GM12873 (cell line): ENCODE data around the gene ABCB4.

ENCODE experiments used
- TF ChIP-seq, protein P1 (sequence below): IDR thresholded peaks from 2 replicates; pipeline ENCODE4 v1.5.1; 2012; ENCODE audit warnings: low read depth, mild to moderate bottlenecking, moderate library complexity, low read length, control low read depth; ENCODE audit not compliant: insufficient read depth; ENCODE audit errors: missing control alignments

ABCB4 gene

DNA sequence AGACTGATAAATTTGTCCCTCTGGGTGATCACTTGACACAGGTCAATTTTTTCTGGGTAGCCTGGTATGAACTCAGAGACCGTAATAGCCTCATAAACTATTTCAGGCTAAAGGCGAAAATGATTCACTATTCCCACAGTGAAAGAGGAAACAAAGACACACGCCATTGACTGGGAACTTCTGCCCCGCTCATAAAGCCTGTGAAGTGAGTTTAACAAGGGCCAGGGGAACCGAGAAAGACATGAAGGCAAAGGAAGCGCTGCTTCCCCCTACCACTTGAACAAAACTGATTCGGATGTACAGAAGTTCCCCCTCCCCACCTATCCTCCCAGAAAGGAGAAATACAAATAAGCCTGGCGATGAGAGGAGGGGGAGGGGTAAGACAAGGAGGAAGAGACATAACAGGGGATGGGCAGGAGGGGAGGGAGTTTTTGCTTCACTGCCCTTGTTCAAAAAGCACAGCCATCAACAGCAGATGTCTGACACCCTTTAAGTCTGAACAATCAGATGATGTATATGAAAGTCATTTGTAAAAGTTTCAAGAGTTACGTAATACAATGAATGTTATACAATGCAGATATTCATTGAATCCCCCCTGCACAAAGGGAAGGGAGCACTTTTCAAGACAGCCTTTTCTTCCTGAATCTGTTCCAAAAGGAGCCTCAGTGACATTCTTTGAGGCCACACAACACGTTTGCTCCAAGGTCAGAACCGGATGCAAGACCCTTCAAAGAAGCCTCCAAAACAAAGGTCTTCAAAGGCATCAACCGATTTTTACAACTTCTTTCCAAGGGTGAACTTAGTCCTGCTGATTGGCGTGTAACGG, 734 bp downstream of the ABCB4 start:
- TF ChIP-seq, protein P1, sequence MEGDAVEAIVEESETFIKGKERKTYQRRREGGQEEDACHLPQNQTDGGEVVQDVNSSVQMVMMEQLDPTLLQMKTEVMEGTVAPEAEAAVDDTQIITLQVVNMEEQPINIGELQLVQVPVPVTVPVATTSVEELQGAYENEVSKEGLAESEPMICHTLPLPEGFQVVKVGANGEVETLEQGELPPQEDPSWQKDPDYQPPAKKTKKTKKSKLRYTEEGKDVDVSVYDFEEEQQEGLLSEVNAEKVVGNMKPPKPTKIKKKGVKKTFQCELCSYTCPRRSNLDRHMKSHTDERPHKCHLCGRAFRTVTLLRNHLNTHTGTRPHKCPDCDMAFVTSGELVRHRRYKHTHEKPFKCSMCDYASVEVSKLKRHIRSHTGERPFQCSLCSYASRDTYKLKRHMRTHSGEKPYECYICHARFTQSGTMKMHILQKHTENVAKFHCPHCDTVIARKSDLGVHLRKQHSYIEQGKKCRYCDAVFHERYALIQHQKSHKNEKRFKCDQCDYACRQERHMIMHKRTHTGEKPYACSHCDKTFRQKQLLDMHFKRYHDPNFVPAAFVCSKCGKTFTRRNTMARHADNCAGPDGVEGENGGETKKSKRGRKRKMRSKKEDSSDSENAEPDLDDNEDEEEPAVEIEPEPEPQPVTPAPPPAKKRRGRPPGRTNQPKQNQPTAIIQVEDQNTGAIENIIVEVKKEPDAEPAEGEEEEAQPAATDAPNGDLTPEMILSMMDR = no peak

DNA sequence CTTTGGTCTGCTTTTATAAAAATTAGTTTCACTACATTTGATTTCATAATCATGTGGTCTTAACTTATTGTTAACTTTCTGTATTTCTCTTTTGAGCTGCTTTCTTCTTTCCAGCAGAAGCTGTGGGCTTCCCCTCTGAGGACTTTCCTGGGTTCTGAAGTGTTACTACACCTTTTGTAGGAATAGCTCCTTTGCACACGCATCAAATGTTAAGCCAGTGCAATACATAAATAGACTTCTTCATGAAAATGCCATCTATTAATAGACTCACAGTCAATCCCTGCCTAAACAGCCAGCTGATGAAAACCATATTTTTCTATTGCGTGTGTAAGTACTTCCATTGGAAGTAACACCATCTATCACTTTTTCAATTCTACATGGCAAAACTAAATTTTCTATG, 1.5 kb downstream of the ABCB4 start:
- TF ChIP-seq, protein P1 = no peak

GRCh38 chr7:87473192-87473591, 2.3 kb downstream of the ABCB4 start:
- TF ChIP-seq, protein P1 = no peak

DNA sequence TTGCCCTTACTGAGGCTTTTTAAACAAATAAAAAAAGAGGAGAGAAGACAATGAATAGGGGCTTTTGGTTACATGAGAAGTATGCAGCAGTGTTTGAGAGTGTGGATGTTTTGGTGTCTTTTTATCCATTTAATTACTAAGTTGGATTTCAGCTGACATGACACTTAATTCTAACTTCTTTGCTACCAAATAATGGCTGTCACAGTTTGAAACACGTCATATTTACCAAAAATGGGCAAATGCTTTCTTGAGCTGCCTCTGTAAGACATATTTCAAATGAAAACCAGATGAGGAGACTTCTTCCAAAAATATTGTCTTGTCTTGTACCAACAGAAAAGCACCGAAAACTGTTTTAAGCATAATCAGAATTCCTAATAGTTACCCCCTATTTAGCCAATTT, 4.0 kb downstream of the ABCB4 start:
- TF ChIP-seq, protein P1 = no peak

DNA sequence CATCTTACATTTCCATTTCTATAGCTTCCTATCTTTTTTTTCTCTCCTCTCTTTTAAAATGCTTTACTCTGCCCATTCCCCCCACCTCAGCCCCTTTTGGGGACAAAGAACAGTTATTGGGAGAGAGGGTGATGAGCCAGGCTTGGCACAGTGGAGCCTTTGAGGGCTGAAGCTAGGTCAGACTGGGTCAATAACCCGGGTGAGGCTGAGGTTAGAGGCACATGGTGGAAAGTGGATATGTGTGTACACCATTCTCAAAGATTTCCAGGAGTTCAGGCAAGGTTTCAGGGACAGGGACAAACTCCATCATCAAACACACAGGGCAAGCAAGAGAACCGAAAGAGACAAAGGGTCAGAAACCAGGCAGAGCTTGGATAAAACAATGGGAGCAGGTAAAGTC, 11.5 kb downstream of the ABCB4 start:
- TF ChIP-seq, protein P1 = no peak

GRCh38 chr7:87459941-87460340, 15.5 kb downstream of the ABCB4 start:
- TF ChIP-seq, protein P1 = no peak

GRCh38 chr7:87458148-87458547, 17.3 kb downstream of the ABCB4 start:
- TF ChIP-seq, protein P1 = no peak
